ENCODE measurements around the gene NKPD1.

DNA sequence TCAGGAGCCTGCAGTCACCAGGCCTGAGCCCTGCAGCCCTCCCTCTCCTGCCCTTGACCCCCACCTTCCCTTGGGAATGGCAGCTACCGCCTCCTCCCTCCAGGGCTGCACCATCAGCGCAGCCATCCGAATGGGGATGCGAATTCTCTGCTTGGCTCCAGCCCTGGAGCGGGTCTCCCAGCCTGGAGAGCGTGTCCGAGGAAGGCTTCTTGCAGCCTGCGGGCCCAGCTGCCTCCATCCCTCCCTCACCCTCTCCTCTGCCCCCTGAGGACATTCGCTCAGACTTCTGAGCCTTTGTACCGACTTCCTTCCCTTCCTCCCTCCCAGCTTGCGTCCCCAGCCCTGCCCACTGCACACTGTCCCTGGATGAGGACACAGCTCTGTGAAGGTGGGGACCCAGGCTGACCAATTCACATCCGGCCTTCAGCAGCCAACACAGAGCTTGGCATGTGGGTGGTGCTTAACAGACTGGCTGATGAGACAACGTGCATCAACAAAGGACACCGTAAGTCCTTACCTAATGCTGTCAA is 6.0 kb upstream of the NKPD1 start:
- no peak for TF ChIP-seq EZH2phosphoT487 (IDR thresholded peaks at IDR 0.05; ENCODE audit: unreplicated experiment)
- no peak for TF ChIP-seq POLR2AphosphoS5 (IDR thresholded peaks at IDR 0.05; ENCODE audit: low read depth)
- TF ChIP-seq, protein P1, sequence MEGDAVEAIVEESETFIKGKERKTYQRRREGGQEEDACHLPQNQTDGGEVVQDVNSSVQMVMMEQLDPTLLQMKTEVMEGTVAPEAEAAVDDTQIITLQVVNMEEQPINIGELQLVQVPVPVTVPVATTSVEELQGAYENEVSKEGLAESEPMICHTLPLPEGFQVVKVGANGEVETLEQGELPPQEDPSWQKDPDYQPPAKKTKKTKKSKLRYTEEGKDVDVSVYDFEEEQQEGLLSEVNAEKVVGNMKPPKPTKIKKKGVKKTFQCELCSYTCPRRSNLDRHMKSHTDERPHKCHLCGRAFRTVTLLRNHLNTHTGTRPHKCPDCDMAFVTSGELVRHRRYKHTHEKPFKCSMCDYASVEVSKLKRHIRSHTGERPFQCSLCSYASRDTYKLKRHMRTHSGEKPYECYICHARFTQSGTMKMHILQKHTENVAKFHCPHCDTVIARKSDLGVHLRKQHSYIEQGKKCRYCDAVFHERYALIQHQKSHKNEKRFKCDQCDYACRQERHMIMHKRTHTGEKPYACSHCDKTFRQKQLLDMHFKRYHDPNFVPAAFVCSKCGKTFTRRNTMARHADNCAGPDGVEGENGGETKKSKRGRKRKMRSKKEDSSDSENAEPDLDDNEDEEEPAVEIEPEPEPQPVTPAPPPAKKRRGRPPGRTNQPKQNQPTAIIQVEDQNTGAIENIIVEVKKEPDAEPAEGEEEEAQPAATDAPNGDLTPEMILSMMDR (conservative IDR thresholded peaks at IDR 0.05; ENCODE audit: low read depth in 2 of 2): no peak
- no peak for TF ChIP-seq EZH2 (IDR thresholded peaks at IDR 0.05; ENCODE audit: low read depth, unreplicated experiment)
- no peak for TF ChIP-seq REST (IDR thresholded peaks at IDR 0.05; ENCODE audit: unreplicated experiment)
- TF ChIP-seq CREB1 (CRISPR knock-in tag; IDR thresholded peaks at IDR 0.05; ENCODE audit: low read depth): no peak
- TF ChIP-seq, protein P2, sequence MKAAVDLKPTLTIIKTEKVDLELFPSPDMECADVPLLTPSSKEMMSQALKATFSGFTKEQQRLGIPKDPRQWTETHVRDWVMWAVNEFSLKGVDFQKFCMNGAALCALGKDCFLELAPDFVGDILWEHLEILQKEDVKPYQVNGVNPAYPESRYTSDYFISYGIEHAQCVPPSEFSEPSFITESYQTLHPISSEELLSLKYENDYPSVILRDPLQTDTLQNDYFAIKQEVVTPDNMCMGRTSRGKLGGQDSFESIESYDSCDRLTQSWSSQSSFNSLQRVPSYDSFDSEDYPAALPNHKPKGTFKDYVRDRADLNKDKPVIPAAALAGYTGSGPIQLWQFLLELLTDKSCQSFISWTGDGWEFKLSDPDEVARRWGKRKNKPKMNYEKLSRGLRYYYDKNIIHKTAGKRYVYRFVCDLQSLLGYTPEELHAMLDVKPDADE (IDR thresholded peaks at IDR 0.05): no peak
- no peak for TF ChIP-seq STAT1 (IDR thresholded peaks at IDR 0.05; ENCODE audit: unreplicated experiment)
- TF ChIP-seq JUNB (IDR thresholded peaks at IDR 0.05; ENCODE audit: unreplicated experiment): no peak
- no peak for TF ChIP-seq ZNF331 (CRISPR knock-in tag; IDR thresholded peaks at IDR 0.05; ENCODE audit: low read depth)
- TF ChIP-seq ZNF114 (CRISPR knock-in tag; IDR thresholded peaks at IDR 0.05): no peak
- TF ChIP-seq NANOG (IDR thresholded peaks at IDR 0.05; ENCODE audit: borderline replicate concordance): no peak
- TF ChIP-seq, protein P3, sequence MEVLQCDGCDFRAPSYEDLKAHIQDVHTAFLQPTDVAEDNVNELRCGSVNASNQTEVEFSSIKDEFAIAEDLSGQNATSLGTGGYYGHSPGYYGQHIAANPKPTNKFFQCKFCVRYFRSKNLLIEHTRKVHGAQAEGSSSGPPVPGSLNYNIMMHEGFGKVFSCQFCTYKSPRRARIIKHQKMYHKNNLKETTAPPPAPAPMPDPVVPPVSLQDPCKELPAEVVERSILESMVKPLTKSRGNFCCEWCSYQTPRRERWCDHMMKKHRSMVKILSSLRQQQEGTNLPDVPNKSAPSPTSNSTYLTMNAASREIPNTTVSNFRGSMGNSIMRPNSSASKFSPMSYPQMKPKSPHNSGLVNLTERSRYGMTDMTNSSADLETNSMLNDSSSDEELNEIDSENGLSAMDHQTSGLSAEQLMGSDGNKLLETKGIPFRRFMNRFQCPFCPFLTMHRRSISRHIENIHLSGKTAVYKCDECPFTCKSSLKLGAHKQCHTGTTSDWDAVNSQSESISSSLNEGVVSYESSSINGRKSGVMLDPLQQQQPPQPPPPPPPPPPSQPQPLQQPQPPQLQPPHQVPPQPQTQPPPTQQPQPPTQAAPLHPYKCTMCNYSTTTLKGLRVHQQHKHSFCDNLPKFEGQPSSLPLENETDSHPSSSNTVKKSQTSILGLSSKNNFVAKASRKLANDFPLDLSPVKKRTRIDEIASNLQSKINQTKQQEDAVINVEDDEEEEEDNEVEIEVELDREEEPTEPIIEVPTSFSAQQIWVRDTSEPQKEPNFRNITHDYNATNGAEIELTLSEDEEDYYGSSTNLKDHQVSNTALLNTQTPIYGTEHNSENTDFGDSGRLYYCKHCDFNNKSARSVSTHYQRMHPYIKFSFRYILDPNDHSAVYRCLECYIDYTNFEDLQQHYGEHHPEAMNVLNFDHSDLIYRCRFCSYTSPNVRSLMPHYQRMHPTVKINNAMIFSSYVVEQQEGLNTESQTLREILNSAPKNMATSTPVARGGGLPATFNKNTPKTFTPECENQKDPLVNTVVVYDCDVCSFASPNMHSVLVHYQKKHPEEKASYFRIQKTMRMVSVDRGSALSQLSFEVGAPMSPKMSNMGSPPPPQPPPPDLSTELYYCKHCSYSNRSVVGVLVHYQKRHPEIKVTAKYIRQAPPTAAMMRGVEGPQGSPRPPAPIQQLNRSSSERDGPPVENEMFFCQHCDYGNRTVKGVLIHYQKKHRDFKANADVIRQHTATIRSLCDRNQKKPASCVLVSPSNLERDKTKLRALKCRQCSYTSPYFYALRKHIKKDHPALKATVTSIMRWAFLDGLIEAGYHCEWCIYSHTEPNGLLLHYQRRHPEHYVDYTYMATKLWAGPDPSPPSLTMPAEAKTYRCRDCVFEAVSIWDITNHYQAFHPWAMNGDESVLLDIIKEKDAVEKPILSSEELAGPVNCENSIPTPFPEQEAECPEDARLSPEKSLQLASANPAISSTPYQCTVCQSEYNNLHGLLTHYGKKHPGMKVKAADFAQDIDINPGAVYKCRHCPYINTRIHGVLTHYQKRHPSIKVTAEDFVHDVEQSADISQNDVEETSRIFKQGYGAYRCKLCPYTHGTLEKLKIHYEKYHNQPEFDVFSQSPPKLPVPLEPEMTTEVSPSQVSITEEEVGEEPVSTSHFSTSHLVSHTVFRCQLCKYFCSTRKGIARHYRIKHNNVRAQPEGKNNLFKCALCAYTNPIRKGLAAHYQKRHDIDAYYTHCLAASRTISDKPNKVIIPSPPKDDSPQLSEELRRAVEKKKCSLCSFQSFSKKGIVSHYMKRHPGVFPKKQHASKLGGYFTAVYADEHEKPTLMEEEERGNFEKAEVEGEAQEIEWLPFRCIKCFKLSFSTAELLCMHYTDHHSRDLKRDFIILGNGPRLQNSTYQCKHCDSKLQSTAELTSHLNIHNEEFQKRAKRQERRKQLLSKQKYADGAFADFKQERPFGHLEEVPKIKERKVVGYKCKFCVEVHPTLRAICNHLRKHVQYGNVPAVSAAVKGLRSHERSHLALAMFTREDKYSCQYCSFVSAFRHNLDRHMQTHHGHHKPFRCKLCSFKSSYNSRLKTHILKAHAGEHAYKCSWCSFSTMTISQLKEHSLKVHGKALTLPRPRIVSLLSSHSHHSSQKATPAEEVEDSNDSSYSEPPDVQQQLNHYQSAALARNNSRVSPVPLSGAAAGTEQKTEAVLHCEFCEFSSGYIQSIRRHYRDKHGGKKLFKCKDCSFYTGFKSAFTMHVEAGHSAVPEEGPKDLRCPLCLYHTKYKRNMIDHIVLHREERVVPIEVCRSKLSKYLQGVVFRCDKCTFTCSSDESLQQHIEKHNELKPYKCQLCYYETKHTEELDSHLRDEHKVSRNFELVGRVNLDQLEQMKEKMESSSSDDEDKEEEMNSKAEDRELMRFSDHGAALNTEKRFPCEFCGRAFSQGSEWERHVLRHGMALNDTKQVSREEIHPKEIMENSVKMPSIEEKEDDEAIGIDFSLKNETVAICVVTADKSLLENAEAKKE (CRISPR knock-in tag; IDR thresholded peaks at IDR 0.05): no peak
